Myocyte (in vitro differentiated cells): ENCODE measurements around the gene A2M. TPM values are rescaled to one million over a fixed set of nuclear protein-coding genes. Genes with fewer than 3 reads are reported as not detected.

Experiments
- DNase-seq: peaks from one replicate; pipeline ENCODE4 v3.0.0-alpha.2; 2012; ENCODE audit warnings: low read depth
- total RNA-seq: library from RNA; depleted of rRNA; stranded (reverse); fragments of >200 nt; gene quantifications from 2 replicates; pipeline ENCODE4 v1.2.3, GENCODE V29; 2014

Gene A2M
- total RNA-seq, 1 donor from 2014 or later: 18.9 TPM

DNA sequence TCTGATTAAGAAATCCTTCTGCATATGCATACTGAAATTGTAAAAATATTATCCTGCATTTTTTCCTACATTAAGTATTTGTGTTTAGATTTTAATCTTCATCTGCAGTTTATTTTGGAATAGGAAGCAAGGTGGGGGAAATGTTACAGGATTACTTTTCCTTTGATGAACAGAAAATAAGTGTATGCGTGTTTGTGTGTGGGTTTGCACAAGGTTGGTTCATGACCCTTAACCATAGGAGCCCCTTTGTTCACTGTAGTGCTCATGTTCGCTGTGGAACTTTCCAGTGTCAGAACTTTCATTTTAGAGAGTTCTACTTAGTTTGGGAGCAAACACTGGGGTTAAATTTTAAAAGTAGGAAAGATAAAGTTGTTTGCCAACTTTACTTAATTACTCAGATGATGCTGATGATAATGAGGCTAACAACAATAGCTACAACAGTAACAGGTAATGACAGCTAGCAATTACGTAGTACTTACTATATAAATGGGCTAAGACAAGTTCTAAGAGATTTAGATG, 6.4 kb upstream of the A2M start:
- DNase-seq: no peak

DNA sequence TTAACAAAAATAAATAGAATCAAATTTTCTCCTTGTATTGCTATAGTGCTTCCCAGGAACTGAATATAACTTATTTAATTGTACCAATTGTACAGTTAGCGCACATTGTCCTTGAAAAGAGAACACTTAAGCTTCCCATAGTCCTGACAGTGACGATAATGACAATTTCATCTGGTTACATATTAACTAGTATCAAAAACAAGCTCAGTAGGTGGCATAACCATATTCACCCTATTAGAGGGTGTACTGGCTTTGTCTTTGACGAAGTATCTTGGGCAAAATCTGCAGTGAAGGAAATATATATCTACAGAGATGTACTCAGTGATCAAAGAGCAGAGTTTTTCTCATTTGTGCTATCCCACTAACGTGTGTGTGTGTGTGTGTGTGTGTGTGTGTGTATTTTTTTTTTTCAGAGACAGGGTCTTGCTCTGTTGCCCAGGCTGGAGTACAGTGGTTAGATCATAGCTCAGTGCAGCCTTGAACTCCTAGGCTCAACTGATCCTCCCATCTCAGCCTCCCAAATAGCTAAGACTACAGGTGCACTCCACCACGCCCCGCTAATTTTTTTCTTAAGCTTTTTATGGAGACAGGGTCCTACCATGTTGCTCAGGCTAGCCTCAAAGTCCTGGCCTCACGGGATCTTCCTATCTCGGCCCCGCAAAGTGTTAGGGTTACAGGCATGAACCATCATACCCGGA, 4.9 kb upstream of the A2M start:
- DNase-seq: no peak

DNA sequence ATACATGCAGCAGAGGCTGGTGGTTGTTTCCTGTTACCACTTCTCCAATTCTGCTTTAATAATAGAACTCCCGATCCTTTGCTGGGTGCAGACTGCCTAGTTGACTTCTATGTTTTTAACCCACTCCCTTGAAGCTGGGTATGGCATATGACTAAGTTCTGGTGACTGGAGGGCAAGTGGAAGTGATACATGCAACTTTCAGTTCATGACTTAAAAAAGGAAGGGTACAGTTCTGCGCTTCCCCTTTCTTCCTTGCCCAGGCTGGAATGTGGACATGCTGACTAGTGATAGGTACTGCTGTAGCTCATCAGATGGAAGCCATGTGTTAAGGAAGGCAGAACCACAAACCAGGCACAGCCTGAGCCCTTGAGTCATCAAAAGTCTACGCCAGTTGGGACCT, 2.4 kb upstream of the A2M start:
- peak; percentile 32 for DNase-seq

DNA sequence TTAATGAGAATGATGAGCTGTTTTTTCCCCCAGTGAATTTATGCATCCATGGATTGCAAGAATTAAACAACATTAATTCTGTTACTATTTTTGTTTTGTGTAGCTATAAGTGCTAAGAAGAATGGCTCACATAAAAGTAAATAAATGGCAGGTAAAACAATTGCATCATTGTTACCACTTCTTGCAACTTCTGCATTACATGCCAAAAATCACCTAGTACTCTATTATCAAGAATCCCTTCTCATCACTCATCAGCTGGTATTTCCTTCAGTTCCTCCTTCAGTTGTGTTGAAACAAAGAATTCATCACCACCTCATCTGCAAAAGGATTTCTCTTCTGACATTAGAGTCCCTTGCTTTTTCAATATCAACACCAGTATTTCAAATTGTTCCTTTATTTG, 773 bp downstream of the A2M start:
- DNase-seq: no peak

DNA sequence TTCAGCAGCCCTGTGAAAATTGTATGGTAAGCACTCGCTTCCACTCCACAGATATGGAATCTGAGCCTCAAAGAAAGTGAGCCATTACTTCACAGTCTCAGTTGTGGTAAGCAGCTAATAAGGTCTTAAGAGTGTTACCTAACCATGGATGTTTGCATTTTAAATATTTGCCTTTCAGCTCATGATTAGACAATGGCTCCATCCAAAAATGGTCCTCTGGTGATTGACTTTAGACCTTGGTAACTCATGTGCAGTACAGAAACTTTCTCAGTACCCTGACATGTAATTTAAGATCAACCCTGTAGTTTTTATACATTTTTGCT, 1.8 kb downstream of the A2M start:
- no peak for DNase-seq

DNA sequence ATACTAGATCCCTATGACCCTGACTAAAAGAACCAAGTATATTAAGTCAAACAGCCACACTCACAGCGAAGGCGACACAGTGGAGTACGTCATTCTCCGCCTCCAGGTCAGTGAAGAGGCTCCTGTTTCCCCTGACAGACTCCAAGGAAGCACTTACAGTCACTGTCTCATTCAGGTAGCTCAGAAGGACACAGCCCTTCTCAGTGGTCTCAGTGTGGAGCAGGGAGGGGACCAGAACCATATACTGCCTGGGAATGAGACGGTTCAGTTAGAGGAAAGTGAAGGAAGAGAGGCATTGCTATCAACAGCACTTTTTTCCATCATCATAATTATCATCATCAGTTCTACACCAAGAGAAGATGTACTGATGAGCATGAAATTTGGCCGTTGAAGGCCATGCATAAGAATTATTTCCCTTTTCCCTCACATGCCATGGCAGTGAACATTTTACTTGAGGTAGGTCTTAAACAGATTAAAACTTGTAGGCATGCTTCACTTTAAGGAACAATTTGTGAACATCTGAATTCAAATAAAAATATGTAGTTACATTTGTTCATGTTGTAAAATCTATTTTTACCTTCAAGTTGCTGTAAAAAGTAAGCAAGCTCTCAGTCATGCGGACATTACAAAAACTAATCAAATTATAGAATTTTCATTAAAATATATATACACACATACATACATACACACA, 2.3 kb downstream of the A2M start:
- DNase-seq: no peak

DNA sequence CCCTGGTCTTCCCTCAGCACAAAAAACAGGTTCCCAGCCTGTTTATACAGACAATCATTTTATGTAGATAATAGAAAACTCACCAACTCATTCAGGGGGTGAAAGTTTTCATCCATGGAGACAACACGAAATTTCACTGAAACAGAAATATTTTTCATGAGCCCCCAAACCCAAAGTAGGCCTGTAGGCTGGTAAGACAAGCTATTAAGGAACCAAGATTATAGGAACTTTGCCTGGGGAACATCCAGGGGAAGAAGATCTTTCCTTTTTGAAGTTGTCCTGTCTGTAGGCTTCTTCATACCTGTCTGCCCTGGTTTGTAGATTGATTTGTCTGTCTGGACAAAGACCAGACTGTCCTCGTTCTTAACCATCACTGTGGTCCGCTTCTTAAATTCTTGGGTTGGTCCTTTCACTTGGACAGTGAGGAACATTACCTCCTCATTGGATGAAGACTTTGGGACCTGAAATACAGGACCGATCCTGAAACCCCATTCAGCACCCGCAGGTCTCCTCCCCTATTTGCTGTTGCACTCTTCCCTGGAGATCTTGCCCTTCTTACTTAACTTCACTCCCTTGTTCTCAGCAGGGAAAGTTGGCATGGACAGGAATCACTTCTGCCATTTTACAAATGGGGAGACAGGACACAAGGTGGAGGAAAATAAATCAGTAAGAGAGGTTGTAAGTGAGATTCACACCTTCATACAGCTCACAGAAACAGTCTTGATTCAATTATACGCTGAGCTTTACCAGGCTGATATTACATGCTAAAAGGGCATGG, 3.5 kb downstream of the A2M start:
- no peak for DNase-seq

DNA sequence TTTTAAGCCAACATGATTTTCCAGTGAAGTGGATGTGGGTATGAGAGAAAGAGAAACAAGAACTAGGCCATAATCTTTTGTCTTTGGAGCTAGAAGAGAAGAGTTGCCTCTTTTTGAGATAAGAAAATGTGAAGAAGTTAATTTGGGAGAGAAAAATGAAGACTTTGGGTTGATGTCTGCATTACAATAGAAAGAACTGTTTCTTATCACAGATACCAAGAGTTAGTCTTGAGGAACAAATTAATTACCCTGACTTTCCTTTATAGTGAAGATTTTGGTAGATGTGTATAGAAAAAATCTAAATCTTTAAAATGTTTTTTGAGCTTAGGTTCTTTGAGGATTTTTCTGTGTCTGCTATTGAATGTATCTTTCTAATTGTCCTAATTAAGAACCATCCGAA, 4.2 kb downstream of the A2M start:
- DNase-seq: no peak

DNA sequence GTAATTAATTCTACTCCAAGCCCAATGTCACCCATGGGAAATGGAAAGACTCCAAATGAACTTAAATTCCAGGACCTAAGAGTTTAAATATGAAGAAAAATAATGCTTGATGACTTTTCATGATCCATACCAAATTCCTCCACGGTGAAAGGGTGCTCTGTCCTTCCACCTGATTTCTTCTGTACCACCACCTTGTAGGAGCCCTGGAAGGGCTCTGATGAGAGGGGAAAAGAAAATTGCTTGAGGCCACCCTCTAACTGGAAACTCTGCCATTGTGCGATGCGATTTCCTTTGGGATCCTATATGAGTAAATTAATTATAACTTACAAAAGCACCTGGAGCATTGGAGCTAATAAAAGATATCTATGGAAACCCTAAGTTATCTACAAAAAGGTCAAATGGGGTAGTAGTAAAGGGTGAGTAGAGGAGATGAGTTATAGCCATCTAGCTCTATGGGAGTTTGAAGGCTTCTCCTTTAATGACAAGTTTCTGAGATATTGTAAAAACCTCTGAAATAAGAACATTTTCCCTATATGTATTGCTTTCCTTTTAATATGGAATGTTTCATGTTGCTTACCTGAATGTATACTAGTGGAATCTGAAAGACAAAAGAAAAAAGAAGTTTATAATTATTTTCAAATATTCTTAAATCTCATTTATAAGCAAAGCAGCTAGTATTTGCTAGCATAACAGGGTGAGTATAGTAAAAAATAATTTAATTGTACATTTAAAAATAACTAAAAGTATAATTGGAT, 5.8 kb downstream of the A2M start:
- no peak for DNase-seq

DNA sequence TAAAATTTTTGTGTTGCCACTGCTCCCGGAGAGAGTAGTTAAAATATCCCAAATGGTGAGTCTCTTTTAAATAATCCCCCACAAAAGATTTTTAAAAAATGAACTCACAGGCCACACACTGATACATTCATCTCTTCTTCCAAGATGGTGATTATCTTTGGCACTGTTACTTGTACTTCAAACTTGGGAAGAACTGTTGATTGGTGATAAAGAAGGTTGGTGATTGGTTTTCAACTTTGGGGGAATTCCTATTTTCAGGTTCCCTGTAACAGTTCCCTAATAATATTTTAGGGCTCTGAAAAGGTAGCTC, 6.6 kb downstream of the A2M start:
- DNase-seq: no peak

DNA sequence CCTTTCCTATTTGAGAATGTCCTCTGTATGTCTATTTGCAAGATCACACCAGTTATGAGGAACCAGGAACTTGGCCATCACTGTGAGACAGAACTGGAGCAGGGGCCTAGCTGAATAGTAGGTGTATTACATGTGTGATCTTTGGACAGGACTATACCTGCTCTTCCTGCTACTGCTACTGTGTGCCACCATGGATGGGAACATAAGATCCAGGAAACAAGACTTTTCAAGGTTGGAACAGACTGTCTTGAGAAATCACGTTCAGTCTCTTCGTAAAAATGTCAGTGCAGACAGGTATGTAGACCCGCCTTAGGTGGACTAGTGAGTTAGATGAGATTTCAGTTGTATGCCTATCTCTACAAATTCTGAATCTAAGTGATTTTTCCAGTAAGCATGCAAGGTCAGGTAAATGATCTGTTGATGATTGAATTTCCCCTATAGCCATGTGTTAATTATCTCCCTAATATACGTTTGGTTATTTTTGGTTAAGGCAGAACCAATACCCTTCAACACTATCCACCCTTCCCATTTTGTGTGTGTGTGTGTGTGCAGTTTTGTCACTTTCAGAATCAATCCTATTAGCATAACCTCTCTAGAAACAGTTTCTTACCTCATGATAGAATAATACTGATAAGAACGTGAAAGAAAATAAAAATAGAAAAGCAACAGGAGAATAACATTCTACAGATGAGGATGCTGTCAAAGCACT, 7.1 kb downstream of the A2M start:
- no peak for DNase-seq

DNA sequence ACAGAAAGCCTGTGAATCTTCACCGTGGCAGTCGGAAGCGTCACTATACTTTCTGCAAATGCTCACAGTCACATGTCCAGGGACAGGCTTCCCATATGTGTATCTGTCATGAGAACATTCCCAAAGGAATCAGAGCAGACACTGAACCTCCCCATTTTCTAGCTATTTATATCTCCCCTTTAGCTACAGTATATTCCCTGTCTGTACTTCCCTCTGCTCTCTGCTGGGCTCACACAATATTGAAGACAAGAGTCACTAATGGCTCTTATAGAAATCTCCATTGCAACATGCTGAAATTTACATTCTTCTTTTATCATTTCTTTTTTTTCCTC, 8.2 kb downstream of the A2M start:
- no peak for DNase-seq

DNA sequence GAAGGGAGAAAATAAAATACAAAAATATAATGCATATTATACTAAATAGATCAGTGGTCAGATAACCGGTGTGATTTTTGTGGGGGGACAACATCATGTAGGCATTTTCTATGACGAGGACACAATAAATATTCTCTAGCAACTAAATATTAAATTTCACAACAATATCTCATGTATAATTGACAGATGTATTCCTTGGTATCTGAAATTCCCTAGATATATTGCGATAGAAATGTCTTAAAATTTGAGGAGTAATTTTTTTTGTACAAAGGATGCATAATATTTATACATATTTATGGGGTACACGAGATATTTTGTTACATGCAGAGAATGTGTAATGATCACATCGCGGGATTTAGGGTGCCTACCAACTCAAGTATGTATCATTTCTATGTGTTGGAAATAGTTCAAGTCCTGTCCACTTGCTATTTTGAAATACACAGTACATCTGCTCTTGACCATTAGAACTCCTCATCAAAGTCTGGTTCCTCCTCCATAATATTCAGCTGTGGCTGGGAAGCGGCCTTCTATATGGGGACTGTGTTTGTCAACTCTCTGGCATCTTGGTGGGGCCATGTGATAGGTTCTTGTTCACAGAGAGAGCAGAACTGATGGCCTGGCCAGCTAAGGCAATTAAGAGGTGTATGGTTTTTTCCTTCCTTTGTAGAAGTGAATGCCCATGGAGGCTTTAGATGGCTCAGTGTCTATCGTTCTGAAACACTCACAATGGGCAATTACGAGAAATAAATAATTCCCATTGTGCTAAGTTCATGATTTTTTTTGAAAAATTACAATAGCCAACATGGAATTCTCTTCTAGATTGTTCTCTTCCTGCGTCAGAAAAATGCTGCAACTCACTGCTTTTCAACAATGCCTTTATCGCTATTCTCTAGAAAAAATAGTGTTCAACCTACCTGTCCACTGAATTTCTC, 8.8 kb downstream of the A2M start:
- peak; percentile 22 for DNase-seq

DNA sequence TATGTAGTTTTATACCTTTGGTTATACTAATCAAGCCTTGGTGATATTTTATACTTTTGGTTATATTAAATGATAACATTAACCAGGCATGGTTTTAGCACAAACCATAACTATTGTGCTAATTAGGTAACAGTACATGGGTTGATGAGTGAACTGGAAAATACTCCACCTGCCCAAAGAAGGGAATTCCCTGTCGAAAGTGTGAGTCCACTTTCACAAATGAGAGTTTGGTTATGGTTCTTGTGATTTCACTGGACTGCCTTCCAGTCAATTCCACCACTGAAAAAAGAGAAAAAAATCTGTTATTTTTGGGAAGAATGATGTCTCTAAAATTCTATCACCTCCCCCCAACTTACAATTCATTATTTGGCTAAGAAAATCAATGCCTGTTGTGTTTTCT, 9.7 kb downstream of the A2M start:
- DNase-seq: no peak

DNA sequence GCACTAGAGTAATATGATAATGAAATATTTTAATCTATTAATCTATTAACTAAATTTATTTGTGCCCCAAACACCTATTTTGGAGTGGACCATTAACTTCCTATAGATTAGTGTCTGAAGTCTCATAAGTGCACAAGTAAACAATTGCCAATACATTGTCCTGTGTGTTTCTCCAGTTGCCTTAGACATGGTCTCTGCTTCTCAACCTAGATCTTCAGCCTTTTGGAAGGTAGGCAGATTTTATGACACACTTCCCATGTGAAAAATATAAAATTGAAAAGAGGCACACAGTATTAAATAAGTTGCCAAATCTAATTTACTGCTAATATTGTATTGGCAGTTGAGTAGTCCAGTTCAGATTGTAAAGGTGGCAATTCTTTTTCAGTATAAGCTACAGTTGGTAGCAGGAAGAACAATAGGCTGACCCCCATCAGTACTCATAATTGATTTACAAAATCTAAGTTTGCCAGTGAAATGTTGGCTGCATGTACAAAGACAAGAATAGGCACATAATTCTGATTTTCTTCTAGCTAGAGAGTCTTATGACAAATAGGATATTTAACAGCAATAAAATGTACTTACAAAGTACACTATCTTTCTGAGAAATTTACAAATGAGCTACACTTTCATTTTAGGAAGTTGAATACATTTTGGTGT, 10.8 kb downstream of the A2M start:
- DNase-seq: no peak

DNA sequence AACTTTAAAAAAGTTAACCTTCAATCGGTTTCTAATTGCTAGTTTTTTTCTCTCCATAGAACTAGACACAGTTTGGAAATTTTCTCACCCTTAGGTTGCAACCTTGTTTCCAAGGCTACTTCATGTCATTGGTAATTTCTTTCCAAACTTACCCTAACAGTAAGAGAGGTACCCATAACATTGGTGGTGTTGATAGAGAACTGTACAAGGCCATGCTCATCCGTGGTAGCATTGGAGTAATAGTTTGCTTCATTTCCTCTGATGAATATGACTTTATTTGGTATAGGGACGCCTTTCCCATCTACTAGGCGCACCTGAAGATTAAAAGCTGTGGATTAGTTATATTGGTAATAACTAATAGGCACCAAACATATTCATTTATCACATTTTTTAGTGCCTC, 11.6 kb downstream of the A2M start:
- no peak for DNase-seq

DNA sequence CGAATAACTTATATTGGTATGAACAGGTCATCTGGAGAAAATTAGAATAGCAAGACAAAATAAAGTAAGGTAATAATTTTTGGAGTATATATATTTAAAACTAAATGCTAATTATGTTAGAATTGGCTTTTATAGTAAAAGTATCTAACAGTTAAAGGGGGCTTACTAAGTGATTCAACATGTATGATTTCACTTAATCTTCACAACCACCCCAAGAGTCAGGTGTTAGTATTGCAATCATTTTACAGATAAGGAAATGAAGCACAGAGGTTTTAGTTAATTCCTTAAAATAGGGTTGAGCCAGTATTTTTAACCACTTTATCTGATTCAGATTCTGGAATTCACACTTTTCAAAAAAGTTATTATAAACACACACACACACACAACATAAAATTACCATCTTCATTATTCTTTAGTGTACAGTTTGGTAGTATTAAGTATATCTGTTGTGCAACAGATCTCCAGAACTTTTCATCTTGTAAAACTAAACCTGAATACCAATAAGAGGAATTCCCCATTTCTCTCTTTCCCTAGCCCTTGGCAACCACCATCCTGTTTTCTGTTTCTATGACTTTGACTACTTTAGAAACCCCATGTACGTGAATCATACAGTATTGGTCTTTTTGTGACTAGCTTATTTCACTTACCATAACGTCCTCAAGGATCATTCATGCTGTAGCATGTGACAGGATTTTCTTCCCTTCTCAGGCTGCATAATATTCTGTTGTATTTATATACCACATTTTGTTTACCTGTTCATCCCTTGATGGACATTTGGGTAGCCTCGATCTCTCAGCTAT, 12.5 kb downstream of the A2M start:
- DNase-seq: no peak

DNA sequence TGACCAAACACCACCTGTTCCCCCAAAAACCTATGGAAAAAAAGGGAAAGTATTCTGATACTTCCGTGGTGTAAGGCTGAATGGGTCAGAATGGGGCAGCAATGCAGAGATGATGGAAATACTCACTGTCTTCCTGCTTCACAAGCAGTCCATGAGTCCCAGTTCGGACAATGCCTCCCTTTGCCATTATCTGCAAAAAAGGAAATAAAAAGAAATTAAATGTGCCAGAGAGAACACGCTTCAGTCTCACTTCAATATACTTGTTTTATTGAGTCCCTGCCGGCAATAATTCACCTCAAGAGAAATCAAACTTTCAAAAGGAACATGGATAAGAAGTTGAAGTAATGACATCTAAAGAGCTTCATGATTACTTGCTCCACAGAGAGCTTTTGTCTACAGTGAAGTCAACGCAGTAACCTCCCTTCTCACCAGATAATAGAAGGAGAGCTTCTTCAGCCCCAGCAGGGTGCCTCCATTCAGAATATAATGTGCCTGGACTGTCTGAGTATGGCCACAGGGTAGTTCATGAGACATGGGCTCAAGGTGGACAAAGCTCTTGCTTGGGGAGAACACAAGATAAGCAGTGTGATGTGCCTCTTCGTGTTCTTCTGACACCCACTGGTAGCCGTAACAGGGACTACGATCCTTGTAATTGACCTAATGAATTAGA, 14.6 kb downstream of the A2M start:
- no peak for DNase-seq
